NAMALWA (cell line): ENCODE measurements around the gene ADAP1.
A peak's percentile ranks its signal among the peaks of the same experiment; 100 is the strongest.
"Not testable (repeated sequence)": the region's sequence is repeated elsewhere in the genome, so short reads cannot be mapped to it uniquely, and the experiment has no call there.

Experiments used
- DNase-seq: peaks from one replicate; pipeline ENCODE4 v3.0.0-alpha.2; 2015; ENCODE audit warnings: low spot score

Gene ADAP1

DNA sequence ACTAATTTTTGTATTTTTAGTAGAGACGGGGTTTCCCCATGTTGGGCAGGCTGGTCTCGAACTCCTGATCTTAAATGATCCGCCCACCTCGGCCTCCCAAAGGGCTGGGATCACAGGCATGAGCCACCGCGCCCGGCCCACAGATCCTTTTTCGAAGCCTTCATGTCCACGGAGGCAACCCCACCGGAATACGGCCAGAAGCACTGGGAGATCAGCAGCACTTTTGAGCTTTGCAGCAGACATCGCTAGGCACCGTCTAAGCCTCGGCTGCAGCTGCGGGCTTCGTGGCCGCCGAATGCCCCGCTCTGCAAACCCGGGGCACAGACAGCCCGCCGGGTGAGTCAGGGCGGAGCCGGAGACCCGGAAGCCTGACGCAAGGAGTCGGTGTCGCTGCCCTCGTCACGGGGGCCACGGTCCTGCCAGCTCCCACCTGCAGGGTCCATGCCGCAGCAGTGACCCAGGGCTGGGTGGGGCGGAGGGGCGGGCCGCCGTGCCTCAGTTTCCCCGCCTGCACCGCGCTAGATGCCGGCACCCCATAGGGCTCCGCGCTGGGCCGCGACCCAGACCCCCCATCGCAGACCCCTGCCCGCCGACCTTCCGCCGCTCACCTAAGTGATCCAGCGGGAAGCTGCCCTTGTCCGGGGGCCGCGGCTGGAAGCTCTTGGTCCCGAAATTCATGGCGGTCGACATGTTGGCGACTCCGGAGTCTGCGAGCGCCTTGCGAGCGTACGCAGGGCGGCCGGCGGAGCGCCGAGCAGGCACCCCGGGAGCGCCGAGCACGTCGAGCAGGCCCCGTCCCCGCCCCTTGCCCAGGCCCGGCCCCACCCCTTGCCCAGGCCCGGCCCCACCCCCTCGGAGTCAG lies 20.6 kb upstream of the ADAP1 start, which contains the start of gene COX19:
COX19 (minus strand) TSS at position 730 of the 862 bp plus-strand sequence; CDS start at position 690, 40 bp downstream.
- peak; percentile 92 for DNase-seq

DNA sequence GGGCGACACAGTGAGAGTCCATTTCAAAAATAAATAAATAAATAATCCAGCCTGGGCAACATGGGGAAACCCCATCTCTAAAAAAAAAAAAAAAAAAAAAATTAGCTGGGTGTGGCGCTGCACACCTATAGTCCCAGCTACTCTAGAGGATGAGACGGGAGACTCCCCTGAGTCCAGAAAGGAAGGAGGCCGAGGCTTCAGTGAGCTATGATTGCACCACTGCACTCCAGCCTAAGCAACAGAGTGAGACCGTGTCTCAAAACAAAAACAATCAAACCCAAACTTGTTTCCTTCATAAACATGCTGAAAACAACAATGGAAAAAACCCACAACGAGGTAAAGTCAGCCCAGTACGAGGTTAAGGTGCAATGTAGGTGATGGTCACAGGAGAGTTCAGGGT lies 19.7 kb upstream of the ADAP1 start:
- peak; percentile 62 for DNase-seq

- DNase-seq: no peak
These were observed 18.8 kb upstream of the ADAP1 start for GRCh38 chr7:973312-973711.

GRCh38 chr7:972676-973309 lies 18.3 kb upstream of the ADAP1 start:
- DNase-seq: no peak

GRCh38 chr7:972110-972509 lies 17.6 kb upstream of the ADAP1 start:
- DNase-seq: no peak

- no peak for DNase-seq
These were observed 16.3 kb upstream of the ADAP1 start for GRCh38 chr7:970744-971143.

DNA sequence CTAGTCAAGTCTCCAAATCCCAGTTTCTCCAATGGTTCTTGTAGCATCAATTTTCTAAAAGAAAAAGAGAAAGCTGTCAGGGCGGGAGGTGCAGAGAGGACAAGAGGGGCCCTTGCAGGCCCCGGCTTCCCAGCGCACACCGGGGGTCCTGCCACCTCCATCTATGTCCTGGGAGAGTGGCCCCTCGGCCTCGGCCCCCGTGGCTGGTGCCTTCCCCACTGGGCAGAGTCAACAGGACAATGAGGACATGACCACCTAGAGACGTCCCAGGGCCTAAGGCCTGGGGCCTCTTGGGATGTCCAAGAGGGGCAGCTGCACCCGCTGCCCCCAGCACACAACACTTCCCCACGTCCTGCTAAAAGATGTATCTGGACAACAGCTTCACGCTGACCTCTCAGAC lies 14.9 kb upstream of the ADAP1 start:
- DNase-seq: no peak

DNA sequence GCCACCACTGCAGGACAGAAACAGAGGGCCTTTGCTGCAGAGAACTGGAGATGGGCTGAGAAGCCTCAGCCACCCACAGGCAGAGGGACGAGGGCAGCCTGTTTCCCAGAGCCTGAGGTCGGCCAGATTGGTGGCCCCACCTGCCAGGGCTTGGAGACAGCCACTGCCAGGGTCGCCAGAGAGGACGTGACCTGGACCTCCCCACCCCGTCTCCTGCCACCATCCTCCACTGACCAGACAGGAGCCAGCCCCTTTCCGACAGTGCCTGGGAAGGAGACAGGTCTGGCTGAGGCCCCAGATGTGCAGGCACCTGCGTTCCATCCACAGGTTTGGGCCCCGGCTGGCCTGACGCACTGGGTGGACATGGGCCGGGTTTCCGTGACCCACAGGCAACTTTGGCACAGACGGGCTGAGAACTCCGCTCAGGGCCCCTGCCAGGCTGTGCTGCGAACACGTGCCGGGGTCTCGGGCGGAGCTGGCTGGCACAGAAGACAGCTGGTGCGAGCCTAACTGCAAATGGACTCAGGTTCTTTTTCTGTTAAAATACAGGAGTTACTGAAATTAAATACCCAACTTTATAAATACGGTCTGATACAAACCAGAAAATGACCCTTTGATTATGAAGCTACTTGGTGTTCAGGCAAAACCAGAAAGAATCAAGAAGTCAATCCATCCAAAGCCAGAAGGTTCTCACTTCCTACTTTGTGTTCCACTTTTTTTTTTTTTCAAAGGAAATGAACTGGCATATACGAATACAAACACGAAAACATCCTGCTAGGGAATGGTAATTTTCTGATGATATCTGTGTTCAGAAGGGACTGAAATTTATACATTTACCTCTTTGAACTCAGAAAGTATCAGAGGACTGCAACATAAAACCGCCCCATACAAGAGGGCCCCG lies 14.0 kb upstream of the ADAP1 start:
- no peak for DNase-seq

GRCh38 chr7:967361-968082 lies 13.0 kb upstream of the ADAP1 start:
- DNase-seq: no peak

- DNase-seq: no peak
These were observed 12.0 kb upstream of the ADAP1 start for GRCh38 chr7:966291-967069.

GRCh38 chr7:964401-965231 lies 10.1 kb upstream of the ADAP1 start:
- no peak for DNase-seq

DNA sequence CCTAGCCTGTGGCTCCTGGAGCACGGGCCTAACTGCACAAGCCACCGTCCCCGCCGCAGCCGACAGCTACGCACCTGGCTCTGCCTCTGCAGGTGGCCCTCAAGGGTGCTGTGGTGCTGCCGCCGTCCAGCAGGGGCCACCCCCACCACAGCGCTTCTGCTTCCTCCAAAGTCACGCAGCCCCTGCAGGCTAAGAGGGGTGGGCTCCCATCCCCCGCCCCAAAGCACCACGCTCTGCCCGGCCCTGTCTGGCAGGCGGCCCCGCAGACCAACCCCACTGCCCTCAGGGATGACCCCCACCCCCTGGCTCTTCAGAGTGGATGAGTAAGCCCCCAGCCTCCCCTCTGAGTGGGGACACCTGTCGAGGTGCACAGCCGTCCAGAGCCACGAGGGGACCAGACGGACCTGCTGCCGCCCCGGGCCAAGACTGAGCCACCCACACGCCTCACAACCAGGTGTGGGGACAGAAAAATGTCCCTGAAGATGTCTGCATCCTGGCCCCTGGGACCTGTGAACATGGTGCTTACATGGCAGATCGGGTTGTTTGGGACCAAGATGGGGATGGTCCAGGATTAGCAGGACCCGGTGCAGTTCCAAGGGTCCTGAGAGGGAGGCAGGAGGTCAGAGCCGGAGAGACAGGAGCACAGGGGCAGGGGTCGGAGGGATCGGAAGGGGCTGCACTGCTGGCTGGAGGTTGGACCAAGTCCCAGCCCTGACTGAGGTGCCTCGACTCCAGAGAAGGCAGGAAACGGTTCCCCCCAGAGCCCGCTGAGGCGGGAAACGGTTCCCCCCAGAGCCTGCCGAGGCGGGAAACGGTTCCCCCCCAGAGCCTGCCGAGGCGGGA lies 9.0 kb upstream of the ADAP1 start:
- no peak for DNase-seq

GRCh38 chr7:962401-963081 lies 8.1 kb upstream of the ADAP1 start:
- DNase-seq: no peak

- DNase-seq: no peak
These were observed 7.3 kb upstream of the ADAP1 start for GRCh38 chr7:961546-962400.

DNA sequence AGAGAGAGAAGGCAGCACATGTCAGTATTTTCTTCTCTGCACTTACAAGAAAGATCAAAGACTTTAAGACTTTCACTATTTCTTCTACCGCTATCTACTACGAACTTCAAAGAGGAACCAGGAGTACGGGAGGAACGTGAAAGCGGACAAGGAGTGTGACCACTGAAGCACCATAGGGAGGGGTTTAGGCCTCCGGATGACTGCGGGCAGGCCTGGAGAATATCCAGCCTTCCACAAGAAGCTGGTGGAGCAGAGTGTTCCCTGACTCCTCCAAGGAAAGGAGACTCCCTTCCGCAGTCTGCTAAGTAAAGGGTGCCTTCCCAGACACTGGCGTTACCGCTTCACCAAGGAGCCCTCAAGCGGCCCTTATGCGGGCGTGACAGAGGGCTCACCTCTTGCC lies 6.5 kb upstream of the ADAP1 start:
- DNase-seq: not testable (repeated sequence)

GRCh38 chr7:960269-960871 lies 5.9 kb upstream of the ADAP1 start:
- DNase-seq: no peak

DNA sequence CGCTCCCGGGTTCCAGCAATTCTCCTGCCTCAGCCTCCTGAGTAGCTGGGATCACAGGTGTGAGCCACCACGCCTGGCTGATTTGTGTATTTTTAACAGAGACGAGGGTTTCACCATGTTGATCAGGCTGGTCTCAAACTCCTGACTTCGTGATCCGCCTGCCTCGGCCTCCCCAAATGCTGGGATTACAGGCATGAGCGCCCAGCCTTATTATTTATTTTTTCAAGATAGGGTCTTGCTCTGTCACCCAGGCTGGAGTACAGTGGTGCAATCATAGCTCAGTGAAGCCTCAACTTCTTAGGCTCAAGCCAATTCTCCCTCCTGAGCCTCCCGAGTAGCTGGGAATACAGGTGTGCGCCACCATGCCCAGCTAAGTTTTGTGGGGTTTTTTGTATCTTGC lies 5.3 kb upstream of the ADAP1 start:
- DNase-seq: not testable (repeated sequence)
